Activated CD4-positive, alpha-beta T cell treated with anti-CD3 and anti-CD28 coated beads, Interleukin-2, Interleukin-6, amounts not matched to agents 100 ng/mL and 50 ng/mL, durations not matched to agents 16 hours and 8 hours (primary cell): ENCODE data around the gene ALG2.
"Not testable (repeated sequence)": the region's sequence is repeated elsewhere in the genome, so short reads cannot be mapped to it uniquely, and the experiment has no call there.

Experiments
- DNase-seq: peaks from one replicate; pipeline ENCODE4 v3.0.0-alpha.2; 2020

ALG2 gene

GRCh38 chr9:99221621-99222415 is at the start of gene ALG2, which contains the start of gene SEC61B:
Gene ALG2 (minus strand): TSS chr9:99221942. CDS start chr9:99221894, 48 bp downstream.
Gene SEC61B (plus strand): TSS chr9:99222282. CDS start chr9:99222364, 82 bp downstream.
- peak; percentile 94 for DNase-seq

GRCh38 chr9:99270491-99270890 is 48.7 kb upstream of the ALG2 start:
- DNase-seq, result no peak

- DNase-seq, result no peak
These were observed 47.7 kb upstream of the ALG2 start for GRCh38 chr9:99269416-99269815.

GRCh38 chr9:99266255-99267023 is 44.7 kb upstream of the ALG2 start:
- DNase-seq, result peak; percentile 78

- no peak for DNase-seq
These were observed 43.9 kb upstream of the ALG2 start for GRCh38 chr9:99265691-99266090.

GRCh38 chr9:99264070-99264680 is 42.4 kb upstream of the ALG2 start:
- DNase-seq, result peak; percentile 14

- no peak for DNase-seq
These were observed 41.2 kb upstream of the ALG2 start for GRCh38 chr9:99262949-99263418.

GRCh38 chr9:99261923-99262322 is 40.2 kb upstream of the ALG2 start:
- DNase-seq, result no peak

GRCh38 chr9:99259231-99259918 is 37.6 kb upstream of the ALG2 start:
- DNase-seq, result peak; percentile 50

GRCh38 chr9:99257723-99258389 is 36.1 kb upstream of the ALG2 start:
- no peak for DNase-seq

- no peak for DNase-seq
These were observed 33.9 kb upstream of the ALG2 start for GRCh38 chr9:99255651-99256050.

- DNase-seq, result peak; percentile 92
These were observed 32.2 kb upstream of the ALG2 start for GRCh38 chr9:99253772-99254431.

- DNase-seq, result peak; percentile 69
These were observed 31.4 kb upstream of the ALG2 start for GRCh38 chr9:99253134-99253533.

- DNase-seq, result no peak
These were observed 29.4 kb upstream of the ALG2 start for GRCh38 chr9:99251157-99251556.

- DNase-seq, result peak; percentile 69
These were observed 27.9 kb upstream of the ALG2 start for GRCh38 chr9:99249619-99250018.

GRCh38 chr9:99244344-99245260 is 22.9 kb upstream of the ALG2 start:
- no peak for DNase-seq

- DNase-seq, result no peak
These were observed 19.4 kb upstream of the ALG2 start for GRCh38 chr9:99241106-99241505.

- DNase-seq, result no peak
These were observed 17.8 kb upstream of the ALG2 start for GRCh38 chr9:99239341-99240060.

- no peak for DNase-seq
These were observed 16.6 kb upstream of the ALG2 start for GRCh38 chr9:99238331-99238730.

GRCh38 chr9:99237849-99238248 is 16.1 kb upstream of the ALG2 start:
- not testable (repeated sequence) for DNase-seq
